ENCODE measurements around the gene METTL27. TPM values are rescaled to one million over a fixed set of nuclear protein-coding genes. Genes with fewer than 3 reads are reported as not detected.
"Not testable (repeated sequence)": the region's sequence is repeated elsewhere in the genome, so short reads cannot be mapped to it uniquely, and the experiment has no call there.

METTL27 gene
- total RNA-seq, 4 donors from 2014 or later: 0.93 to 7.8 (median 3.5) TPM

GRCh38 chr7:73885975-73886798 is 43.9 kb upstream of the METTL27 start:
- H3K4me3 ChIP-seq: peak overlapping the region in 1 of 2 donors; percentile 16
- no peaks in the 10 kb centered on the region for H3K27me3 ChIP-seq
- TF ChIP-seq CTCF (IDR thresholded peaks at IDR 0.05): no peak
- TF ChIP-seq EP300 (IDR thresholded peaks at IDR 0.05): no peak
- peak; percentile 74 for TF ChIP-seq POLR2AphosphoS5 (IDR thresholded peaks at IDR 0.05)
- peak in 1 of 2 donors; percentile 6 for TF ChIP-seq POLR2A (IDR thresholded peaks at IDR 0.05)
- H3K4me1 ChIP-seq: peaks cover 0 to 40% (median 21%) of the 10 kb centered on the region in 3 donors
- H3K36me3 ChIP-seq: no peaks in the 10 kb centered on the region
- 50 to 61% methylated on average over 5 to 6 of the region's 25 CpGs for WGBS, 2 donors (ENCODE audit: low coverage in 1 of 2)
- H3K9me3 ChIP-seq: no peaks in the 10 kb centered on the region
- H3K27ac ChIP-seq: peak overlapping the region; percentile 5 to 86 (median 84)
- peak; percentile 88 for ATAC-seq

DNA sequence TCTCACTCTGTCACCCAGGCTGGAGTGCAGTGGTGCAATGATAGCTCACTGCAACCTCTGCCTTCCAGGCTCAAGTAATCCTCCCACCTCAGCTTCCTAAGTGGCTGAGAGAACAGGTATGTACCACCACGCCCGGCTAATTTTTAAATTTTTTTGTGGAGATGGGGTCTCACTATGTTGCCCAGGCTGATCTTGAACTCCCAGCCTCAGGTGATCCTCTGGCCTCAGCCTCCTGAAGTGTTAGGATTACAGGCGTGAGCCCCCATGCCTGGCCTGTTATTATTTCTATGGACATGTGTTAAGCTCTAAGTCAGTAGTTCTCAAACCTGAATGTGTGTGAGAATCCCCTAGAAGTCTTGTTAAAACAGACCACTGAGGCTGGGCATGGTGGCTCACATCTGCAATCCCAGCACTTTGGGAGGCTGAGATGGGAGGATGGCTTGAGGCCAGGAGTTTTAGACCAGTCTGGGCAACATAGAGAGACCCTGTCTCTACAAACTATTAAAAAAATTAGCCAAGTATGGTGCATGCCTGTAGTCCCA is 43.2 kb upstream of the METTL27 start:
- TF ChIP-seq POLR2A (IDR thresholded peaks at IDR 0.05) (no peak), POLR2AphosphoS5 (IDR thresholded peaks at IDR 0.05) (no peak), EP300 (IDR thresholded peaks at IDR 0.05) (no peak), CTCF (IDR thresholded peaks at IDR 0.05) (no peak)
- no peak for ATAC-seq
- no peaks in the 10 kb centered on the region for H3K9me3 ChIP-seq
- H3K27ac ChIP-seq: peak overlapping the region in 2 of 4 donors; percentile 86
- H3K4me1 ChIP-seq: peaks cover 0 to 43% (median 25%) of the 10 kb centered on the region in 3 donors
- H3K36me3 ChIP-seq: no peaks in the 10 kb centered on the region
- no peak overlapping the region for H3K4me3 ChIP-seq
- 100% methylated on average over 1 of the region's 3 CpGs; no CpG with 5 or more reads in 1 of the 2 donors for WGBS, 2 donors (ENCODE audit: low coverage in 1 of 2)
- no peaks in the 10 kb centered on the region for H3K27me3 ChIP-seq

DNA sequence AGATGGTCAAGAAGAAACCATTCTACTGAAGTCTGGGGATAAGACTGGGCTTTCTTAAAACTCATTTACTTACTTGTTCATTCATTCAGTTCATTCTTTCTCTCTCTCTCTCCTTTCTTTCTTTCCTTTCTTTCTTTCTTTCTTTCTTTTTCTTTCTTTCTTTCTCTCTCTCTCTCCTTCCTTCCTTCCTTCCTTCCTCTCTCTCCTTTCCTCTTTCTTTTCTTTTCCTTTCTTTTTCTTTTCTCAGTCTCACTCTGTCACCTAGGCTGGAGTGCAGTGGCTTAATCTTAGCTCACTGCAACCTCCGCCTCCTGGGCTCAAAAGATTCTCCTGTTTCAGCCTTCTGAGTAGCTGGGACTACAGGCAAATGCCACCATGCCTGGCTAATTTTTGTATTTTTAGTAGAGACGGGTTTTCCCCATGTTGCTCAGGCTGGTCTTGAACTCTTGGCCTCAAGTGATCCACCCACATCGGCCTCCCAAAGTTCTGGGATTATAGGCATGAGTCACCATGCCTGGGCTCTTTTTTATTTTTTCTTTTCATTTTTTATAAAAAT is 42.6 kb upstream of the METTL27 start:
- not testable (repeated sequence) for H3K27me3 ChIP-seq, ATAC-seq, H3K27ac ChIP-seq, H3K4me3 ChIP-seq, H3K9me3 ChIP-seq, H3K36me3 ChIP-seq
- H3K4me1 ChIP-seq: peaks cover 0 to 44% (median 29%) of the 10 kb centered on the region in 3 donors
- 76 to 80% methylated on average over 3 of the region's 3 CpGs for WGBS, 2 donors (ENCODE audit: low coverage in 1 of 2)

DNA sequence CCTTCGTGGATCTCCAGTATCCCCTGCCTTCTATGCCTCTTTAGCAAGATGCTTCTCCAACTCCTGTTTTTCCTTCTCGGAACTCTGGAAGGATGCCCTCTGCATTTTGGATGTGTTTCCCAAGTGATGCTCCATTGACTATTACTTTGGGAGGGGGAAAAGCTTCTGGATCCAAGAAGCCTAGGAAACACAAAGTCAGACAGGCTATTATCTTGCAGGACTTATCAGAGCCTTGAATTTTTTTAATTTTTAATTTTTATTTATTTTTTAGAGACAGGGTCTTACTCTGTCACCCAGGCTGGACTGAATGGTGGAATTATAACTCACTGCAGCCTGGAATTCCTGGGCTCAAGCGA is 39.7 kb upstream of the METTL27 start:
- Histone ChIP-seq H3K4me3 (no peak overlapping the region), H3K4me1 (peaks cover 0 to 45% (median 25%) of the 10 kb centered on the region in 3 donors), H3K27ac (peak overlapping the region in 3 of 4 donors; percentile 59 to 74 (median 65)), H3K36me3 (no peaks in the 10 kb centered on the region), H3K9me3 (no peaks in the 10 kb centered on the region), H3K27me3 (no peaks in the 10 kb centered on the region)
- ATAC-seq: no peak
- 72% methylated on average over 2 of the region's 3 CpGs; no CpG with 5 or more reads in 1 of the 2 donors for WGBS, 2 donors (ENCODE audit: low coverage in 1 of 2)
- no peak for TF ChIP-seq POLR2A (IDR thresholded peaks at IDR 0.05)
- no peak for TF ChIP-seq CTCF (IDR thresholded peaks at IDR 0.05)
- TF ChIP-seq POLR2AphosphoS5 (IDR thresholded peaks at IDR 0.05): no peak

GRCh38 chr7:73881352-73882046 is 39.2 kb upstream of the METTL27 start:
- Histone ChIP-seq H3K27me3 (no peaks in the 10 kb centered on the region), H3K9me3 (no peaks in the 10 kb centered on the region), H3K4me3 (no peak overlapping the region), H3K4me1 (peaks cover 0 to 40% (median 20%) of the 10 kb centered on the region in 3 donors), H3K36me3 (no peaks in the 10 kb centered on the region), H3K27ac (peak overlapping the region in 3 of 4 donors; percentile 59 to 74 (median 65))
- TF ChIP-seq POLR2AphosphoS5 (IDR thresholded peaks at IDR 0.05) (no peak), CTCF (IDR thresholded peaks at IDR 0.05) (no peak), EP300 (IDR thresholded peaks at IDR 0.05) (no peak), POLR2A (IDR thresholded peaks at IDR 0.05) (no peak)
- 50 to 83% methylated on average over 3 of the region's 5 CpGs for WGBS, 2 donors (ENCODE audit: low coverage in 1 of 2)
- no peak for ATAC-seq

All from gastroesophageal sphincter (tissue), 4 donors.